HEK293T (cell line): ENCODE data around the gene ZNHIT6.

Experiments used
- ARNT ChIP-seq: fragments of 450-650 bp; IDR thresholded peaks from 2 replicates; pipeline ENCODE4 v1.6.1; 2017; ENCODE audit warnings: mild to moderate bottlenecking
- BHLHE40 ChIP-seq: fragments of 450-650 bp; IDR thresholded peaks from 2 replicates; pipeline ENCODE4 v1.6.1; 2016; ENCODE audit warnings: mild to moderate bottlenecking, moderate library complexity, borderline replicate concordance
- ELF4 ChIP-seq: fragments of 450-650 bp; IDR thresholded peaks from 2 replicates; pipeline ENCODE4 v1.6.1; 2017; ENCODE audit warnings: antibody characterized with exemption
- FOXA1 ChIP-seq: fragments of 450-650 bp; IDR thresholded peaks from 2 replicates; pipeline ENCODE4 v1.6.1; 2016; ENCODE audit warnings: mild to moderate bottlenecking
- FOXK2 ChIP-seq: fragments of 450-650 bp; IDR thresholded peaks from 2 replicates; pipeline ENCODE4 v1.6.1; 2016; ENCODE audit warnings: mild to moderate bottlenecking
- L3MBTL2 ChIP-seq: fragments of 450-650 bp; conservative IDR thresholded peaks from 2 replicates; pipeline ENCODE4 v1.6.1; 2016; ENCODE audit warnings: mild to moderate bottlenecking
- NFRKB ChIP-seq: fragments of 450-650 bp; IDR thresholded peaks from 2 replicates; pipeline ENCODE4 v1.6.1; 2016; ENCODE audit warnings: mild to moderate bottlenecking, moderate library complexity
- SP1 ChIP-seq: fragments of 450-650 bp; IDR thresholded peaks from 2 replicates; pipeline ENCODE4 v1.6.1; 2017
- SUZ12 ChIP-seq: fragments of 450-650 bp; IDR thresholded peaks from 2 replicates; pipeline ENCODE4 v1.6.1; 2016; ENCODE audit warnings: mild to moderate bottlenecking
- TARDBP ChIP-seq: fragments of 450-650 bp; IDR thresholded peaks from 2 replicates; pipeline ENCODE4 v1.6.1; 2016

DNA sequence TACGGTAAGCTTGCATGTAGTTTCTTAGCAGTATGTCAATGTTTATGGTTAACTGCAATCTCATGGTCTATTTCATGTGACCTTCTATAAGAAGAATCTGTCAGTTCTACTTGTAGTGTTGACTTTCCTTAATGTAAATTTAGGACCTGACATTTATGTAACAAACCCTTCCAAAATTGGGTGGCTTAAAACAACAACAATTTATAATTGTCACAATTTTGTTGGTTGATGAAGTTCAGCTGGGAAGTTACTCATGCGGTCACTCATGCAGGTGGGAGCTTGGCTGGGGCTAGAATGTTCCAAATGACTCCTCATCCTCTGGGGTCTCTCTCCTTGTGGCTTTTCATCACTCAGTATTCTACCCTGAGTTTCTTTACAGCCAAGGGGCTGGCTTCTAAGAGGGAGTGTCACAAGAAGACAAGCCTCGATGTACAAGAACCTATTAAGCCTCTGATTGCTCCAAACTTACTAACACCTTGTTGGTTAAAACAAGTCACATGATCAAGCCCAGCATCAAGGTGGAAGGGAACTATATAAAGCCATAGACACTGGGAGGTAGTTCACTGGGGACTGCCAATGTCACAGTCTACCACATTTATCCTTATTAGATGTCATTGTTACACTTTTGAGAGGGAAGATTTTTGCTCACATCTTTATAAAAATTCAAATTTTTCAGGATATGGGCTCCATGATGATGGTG is 103.8 kb downstream of the ZNHIT6 start:
- TF ChIP-seq TARDBP (no peak), ARNT (no peak), SP1 (no peak), FOXK2 (no peak), BHLHE40 (no peak), ELF4 (no peak), NFRKB (no peak), SUZ12 (no peak), FOXA1 (no peak), L3MBTL2 (no peak)
